GM19467 (cell line): Measurements from ENCODE around the gene CROCC.

Experiments used
- ATAC-seq: cut with Tn5 transposase; IDR thresholded peaks from one replicate; pipeline ENCODE4 v1.9.1; 2021; ENCODE audit warnings: mild to moderate bottlenecking, moderate library complexity; ENCODE audit not compliant: unreplicated experiment

The CROCC gene

DNA sequence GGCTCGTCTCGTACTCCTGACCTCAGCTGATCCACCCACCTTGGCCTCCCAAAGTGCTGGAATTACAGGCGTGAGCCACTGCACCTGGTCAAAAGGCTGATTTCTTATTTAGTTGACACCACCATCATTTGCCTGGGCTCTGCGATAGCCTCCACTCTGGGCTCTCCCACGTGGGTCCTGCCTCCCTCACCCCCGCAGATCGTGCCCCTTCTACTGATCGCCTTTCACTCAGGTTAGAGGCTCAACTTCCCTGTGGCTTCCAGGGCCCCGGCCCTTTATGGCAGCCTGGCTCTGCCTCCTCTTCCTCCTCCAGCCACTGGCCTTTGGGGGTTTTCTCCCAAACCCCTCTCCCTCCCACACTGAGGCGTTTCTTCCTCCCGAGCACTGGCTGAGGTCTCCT is 61.2 kb downstream of the CROCC start:
- ATAC-seq, result no peak

DNA sequence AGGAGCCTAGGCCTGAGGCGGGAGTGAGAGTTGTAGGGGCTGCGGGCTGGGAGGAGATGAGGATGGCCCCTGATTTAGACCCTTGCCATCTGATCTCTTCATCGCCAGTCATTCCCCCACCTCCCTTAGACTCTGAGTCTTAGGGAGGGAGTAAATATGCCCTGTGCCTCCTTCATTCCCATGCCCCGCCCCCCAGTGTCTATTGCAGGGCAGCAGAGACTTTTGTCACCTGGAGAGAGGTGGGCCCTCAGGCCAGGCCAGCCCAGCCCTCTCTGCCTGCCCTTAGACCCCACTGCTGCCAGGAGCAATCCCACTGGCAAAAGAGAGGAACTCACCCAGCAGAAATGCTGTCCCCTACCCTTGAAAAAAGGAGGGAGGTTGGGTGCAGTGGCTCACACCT is 61.9 kb downstream of the CROCC start:
- ATAC-seq, result no peak

DNA sequence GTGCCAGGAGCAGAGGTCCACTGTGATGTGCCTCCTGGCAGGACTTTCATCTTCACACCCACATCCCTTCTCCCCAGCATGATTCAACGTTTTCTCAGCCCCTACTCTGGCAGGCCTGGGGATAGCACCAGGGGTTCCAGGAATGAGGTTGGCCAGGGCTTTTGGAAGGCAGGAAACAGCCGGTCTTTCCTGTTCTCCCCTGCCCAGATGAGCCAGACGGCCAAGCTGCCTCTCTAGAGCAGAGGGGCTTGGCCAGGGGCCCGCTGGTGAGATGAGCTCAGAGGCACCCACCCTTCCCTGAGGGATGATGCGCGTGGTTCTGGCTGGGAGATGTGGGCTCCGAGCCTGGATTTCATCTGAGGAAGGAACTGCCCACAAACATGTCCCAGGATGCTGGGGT is 63.0 kb downstream of the CROCC start:
- no peak for ATAC-seq

DNA sequence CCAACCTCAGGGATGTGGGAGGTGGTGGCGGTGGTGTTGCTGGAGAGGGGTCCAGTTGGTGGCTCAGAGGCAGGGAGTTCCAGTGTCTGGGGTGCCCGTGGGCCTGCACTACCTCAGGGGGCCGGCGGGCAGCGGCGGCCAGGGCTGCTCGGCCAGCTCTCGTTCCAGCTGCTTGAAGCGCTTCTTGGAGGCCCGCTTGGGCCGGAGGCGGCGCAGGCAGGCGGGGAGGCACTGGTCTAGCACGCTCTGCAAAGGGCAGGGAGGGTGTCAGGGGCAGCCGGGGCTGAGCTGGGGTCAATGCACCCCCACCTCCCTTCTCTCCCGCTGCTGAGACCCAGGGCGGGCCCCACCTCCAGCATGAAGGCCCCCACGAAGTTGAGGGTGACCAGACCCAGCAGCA is 64.4 kb downstream of the CROCC start:
- ATAC-seq, result no peak

DNA sequence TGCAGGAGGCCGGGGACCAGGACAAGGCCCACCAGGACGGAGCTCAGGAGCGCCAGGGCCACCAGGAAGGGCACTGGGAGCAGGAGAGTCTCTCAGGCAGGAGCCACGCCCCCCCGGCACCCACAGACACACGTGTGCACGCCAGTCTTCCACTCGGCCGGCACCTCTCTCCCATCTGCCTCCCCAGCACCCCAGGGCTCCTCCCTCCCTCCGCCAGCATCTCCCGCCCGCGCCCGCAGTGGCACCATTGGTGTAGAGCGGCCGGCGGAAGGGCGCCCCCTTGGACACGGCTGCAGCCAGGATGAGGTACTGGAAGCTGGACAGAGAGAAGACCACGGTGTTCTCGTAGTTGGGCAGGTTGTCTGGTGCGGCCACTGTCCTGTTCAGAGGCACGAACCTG is 64.8 kb downstream of the CROCC start:
- no peak for ATAC-seq

DNA sequence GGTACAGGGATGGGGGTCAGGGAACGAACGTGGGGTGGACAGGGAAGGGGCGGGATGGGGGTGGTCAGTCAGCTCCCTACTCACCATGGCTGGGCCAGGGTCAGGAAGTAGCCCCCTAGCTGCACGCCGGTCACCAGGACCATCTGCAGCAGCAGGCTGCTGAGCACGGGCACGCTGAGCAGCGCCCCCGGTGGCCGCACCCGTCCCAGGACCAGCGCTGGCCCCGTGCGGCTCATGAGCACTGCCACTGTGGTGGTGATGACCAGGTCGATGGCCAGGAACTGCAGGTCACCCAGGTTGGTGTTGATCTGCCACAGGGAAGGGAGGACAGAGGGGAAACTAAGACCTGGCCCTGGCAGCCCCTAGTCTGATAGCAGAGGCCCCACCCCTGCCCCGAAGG is 65.2 kb downstream of the CROCC start:
- no peak for ATAC-seq

DNA sequence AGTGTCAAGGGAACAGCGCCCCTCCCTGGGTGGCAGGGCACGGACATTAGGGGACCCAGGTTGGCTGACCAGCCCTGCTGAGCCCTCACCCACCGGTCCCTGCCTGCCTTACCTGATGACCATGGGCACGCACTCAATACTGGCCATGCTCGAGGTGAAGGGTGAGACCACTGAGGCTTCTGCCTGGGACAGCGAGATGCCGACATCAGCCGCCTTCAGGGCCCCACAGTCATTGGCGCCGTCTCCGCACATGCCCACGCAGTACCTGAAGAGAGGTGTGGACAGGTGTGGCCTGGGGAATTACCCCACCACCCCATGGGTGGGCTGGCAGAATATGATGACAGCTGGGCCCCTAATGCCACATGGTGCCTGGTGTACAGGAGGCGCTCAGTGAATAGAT is 66.5 kb downstream of the CROCC start:
- ATAC-seq, result no peak

DNA sequence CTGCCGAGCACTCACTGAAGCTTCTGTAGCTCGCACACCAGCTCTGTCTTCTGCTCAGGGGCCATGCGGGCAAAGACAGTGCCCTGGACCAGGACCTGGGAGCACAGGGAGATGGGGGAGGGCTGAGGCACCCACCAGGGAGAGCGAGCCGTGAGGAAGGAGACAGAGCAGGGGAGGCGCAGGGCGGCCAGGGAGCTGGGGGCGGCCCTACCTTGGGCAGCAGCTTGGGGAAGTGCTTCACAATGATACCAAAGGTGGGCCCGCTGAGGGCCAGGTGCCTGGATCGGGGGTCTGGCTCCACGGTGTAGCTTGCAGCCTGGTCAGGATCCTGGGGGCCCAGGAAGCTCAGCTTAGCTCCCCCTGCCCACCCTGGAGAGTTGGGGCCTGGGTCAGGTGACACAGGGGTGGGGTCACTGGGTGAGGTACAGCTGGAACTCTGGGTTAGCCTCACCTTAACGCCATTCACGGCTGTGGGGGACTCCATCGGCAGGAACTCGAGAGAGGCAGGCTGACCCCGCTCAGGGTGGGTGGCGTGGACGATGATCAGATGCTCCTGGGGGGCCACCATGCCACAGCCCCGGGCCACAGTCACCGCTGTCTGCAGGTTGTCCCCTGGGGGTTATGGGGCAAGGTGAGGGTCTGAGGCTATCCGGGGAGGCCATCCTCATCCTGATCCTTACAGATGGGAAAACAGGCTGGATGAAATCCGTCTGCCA is 68.1 kb downstream of the CROCC start:
- no peak for ATAC-seq

DNA sequence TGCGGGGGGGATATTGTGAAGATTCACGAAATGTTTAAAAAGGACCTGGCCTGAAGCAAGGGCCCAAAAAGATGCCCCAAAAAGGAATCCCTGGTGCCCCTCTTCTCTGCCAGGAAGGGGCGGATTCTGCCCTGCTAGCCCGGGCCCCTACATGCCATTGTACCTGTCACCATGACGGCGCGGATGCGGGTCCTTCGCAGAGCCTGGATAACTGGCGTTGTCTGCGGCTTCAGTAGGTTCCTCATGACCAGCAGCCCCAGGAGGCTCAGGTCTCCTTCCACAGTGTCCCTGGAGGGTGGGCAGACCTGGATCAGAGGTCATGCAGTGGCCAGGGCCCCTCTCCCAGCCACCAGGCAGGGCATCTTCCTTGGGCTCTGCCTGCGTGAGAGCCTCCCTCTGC is 69.8 kb downstream of the CROCC start:
- ATAC-seq, result no peak

DNA sequence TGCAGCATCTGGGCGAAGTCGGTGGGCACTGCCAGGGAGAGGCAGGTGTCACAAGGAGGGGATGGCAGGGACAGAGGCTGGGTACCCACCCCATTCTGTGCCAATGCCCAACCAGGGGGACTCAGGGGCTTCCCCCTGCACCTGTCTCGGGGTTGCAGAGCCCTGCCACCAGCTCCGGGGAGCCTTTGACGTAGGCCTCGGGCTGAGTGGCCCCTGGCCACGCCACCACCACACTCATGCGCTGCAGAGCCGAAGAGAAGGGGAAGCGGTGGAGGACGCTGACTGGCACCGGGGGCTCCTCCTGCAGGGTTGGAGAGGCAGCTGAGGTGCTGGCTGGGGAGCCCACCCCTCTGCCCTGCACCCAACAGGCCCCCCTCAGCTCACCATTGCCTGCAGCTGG is 70.4 kb downstream of the CROCC start:
- no peak for ATAC-seq

DNA sequence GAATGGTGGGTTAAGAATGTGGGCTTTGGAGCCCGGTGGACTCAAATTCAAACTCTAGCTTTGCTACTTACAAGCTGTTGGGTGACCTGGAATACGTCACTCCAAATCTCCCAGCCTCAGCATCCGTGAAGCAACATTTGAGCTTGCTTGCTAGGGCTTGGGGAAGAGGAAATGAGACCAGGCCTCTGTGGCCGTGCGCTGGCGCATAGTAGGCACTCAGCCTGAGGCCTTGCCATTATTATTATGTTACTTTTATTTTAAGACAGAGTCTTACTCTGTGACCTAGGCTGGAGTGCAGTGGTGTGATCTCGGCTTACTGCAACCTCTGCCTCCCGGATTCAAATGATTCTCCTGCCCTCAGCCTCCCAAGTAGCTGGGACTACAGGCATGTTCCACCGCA is 70.9 kb downstream of the CROCC start:
- no peak for ATAC-seq

DNA sequence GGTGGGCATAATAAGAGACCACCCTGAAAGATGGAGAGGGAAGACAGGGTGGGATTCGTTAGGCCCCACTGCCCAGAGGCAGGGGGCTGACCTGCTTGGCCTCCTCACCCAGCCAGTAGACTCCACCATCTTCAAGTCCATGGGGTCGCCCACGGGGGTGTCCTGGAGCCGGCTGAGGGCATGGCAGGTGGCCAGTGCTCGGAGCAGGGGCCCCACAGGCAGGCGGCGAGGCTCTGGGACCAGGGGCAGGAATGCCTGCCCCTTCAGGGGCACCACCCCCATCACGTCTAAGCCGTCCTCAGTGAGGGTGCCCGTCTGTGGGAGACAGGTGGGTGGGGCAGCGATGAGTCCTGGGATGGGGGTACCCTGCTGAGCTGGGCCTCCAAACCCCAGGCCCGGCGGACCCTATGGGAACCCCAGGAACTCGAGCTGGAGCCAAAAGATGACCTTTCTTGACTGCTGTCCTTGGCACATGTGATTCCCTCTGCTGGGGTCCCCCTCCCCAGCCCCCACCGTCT is 71.8 kb downstream of the CROCC start:
- no peak for ATAC-seq

DNA sequence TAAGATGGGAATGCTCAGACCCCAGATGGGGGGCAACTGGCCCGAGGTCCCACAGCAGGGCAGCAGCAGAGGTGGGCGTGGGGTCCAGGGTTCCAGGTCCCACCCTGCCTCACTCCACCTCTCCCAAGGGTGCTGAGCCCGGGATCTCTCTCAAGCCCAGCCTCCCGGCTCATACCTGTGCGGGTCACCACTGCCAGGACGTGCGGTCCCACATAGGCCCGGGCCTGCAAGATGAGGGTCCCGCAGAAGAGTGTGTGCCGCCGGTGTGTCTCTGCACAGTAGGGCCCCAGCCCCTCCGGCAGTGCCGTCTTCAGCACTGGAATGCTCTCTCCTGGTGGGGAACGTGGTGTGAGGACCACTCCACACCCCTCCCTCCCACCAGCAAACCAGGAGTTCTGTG is 75.1 kb downstream of the CROCC start:
- no peak for ATAC-seq

DNA sequence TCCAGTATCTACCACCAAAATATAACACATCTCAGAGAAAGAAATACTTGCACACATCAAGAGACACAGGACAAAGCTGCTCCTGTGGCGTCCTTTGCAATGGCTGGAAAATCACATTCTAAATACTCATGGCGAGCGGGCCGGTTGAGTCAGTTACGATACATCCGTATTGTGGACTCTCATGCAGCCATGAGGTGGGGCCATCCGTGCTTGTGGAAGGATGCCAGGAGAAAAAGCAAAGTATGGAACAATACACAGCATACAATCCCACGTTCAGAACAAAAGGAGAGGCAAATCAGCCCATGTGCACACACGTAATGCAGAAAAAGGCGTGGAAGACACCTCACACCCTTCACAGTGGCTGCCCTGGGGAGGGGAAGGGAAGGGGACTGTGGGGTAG is 76.9 kb downstream of the CROCC start:
- ATAC-seq, result no peak

DNA sequence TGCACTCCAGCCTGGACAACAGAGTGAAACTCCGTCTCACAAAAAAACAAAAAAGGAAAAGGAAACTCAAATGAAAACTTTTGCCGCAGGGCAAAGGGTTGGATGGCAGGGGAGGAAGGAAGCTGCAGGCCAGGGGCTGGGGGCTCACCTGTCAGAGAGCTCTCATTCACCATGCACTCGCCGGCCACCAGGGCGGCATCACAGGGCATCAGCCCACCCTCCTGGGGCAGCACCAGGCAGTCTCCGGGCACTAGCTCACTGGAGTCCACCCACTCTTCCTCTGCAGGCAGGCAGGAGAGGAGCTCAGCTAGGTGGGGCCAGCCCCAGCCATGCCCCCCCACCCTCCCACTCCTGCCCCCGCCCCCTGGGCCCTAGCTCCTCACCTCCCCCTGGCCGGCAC is 78.1 kb downstream of the CROCC start:
- no peak for ATAC-seq

DNA sequence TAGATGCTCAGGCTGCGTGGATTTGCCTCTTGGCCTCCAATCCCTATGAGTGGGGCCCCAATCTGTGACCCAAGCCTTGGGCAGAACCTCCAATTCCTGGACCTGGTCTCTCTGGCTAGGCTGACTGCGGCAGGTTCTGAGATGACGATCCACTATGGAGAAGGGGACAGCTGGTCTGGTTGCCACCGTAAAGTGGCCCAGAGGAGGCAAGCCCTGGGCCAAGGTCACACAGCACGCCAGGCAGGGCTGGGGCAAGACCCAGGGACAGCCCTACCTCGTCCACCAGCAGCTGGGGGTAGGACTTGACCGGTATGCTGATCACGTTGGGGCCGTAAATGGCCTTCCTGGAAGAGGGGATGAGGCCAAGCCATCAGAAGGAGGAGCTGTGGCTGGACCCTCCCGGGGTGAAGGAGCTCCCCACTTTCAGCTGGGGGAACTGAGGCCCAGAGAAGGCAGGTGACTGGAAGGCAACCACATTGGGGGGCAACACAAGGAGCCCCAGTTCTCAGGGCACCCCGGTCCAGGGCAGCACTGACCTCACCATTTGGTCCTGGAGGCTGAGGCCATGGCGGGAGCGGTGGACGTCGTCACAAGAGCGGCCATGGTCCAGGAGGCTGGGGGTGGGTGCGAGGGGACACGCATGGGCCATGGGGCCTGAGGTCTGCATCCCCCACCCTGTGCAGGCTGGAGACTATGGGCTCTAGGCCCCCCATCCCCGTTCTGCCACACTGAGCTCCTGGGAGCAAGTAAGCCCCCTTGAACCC is 80.2 kb downstream of the CROCC start:
- ATAC-seq, result no peak

DNA sequence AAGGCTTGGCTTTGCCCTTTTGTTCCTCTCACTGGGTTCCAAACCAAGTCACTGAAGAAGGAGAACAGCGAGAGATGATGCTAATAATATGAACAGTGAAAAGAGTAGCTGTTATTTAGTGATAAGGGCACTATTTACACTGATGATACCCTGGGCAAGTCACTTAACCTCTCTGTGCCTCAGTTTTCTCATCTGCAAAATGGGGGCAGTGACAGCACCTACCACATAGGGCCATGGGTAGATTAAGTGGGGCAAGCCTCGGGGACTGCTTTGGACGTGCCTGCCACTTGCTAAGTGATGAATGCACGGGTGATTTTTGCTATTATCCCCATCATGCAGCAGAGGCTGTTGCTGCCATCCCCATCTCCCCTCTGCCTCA is 80.8 kb downstream of the CROCC start:
- ATAC-seq, result no peak

DNA sequence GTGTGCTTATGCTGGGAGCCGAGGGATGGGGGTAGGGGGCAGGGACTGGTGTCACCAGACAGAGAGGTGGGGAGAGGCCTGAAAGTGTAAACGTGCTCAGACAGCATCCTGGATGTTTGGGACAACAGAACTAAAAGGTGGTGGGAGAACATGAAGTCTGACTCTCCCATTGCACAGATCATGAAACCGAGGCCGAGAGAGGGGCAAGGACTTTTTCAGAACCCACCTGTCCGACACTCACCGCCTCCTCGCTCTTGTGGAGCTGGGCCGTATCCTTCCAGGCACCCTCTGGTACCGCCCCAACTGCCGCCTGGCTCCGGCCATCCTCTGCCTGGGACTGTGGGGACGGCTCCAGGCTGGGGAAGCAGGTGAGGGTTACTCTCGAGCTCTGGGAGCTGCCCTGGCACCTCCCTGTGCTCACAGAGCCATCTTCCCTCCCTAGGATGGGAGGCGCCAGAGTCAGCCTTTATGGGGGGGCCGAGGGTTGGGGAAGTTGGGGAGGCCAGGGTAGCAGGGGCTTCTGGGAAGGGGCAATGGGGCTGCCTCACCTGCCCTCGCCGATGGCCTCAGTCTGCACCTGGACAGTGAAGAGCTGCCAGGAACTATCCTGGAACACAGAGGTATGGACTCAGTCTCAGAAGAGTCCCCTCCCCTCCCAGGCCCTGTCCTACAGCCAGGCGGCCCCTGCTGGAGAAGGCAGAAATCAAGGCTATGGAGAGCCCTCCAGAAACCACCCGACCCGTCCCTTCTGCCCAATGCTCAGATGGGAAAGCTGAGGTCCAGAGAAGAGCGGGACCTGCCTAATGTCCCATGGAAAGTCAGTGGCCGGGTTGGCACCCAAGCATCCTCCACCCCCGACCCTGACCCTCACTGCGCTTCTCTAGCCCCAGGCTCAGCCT is 83.0 kb downstream of the CROCC start:
- ATAC-seq, result no peak

DNA sequence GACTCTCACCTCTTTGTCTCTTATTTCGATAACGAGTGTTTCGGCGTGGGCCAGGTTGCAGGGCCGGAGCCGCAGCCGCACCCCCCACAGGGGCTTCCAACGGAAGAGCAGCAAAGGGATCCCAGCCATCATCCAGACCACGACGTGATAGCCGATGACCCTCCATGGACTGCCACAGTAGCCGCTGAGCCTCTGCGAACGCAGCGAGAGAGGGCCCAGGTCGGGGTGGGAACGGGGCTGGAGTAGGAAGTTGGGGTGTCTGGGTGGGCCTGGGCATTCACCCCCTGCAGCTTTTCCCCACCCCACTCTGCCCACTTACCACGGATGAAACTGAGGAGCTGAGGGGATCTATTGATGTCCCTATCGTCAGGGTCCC is 83.6 kb downstream of the CROCC start:
- ATAC-seq, result no peak

DNA sequence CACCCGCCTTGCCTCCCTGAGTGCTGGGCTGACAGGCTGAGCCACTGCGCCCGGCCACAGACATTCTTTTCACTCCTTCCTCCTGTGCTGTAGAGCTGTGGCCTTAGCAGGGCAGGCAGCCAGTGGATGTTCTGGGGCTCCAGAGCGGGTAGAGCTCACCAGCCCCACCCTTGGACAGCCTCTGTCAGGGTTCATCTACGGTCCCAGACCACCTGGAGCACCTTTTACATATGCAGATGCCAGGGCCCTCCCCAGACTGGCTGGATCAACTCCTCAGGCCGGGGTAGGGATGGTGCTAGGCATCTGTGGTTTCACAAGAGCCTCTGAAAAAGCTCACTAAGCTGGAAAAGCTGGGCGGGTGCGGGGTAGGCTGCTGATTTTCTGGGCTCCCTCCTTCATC is 85.4 kb downstream of the CROCC start:
- ATAC-seq, result no peak

DNA sequence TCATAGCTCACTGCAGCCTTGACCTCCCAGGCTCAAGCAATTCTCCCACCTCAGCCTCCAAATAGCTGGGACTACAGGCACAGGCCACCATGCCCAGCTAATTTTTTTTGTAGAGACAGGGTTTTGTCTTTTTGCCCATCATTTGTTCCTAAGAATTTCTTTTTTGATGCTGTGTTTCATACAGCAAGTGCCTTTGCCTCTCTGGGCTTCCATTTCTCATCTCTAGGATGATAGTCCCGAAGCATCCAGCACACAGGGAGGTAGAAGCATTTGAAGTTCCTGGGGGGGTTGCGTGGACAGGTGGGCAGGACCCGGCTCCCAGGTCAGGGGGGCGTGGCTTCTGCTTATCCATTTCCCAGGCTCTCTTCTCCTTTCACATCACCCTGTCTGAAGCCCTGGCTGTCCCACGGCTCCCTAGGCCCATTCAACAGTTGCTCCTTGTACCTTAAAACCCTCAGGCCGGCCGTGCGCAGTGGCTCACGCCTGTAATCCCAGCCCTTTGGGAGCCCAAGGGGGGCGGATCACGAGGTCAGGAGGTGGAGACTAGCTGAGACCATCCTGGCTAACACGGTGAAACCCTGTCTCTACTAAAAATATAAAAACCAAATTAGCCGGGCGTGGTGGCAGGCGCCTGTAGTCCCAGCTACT is 86.6 kb downstream of the CROCC start:
- no peak for ATAC-seq
